HL-60 (cell line): ENCODE results near the gene TEDDM1.

ENCODE experiments used
- CTCF ChIP-seq: IDR thresholded peaks from one replicate; pipeline ENCODE4 v1.5.1; 2011; ENCODE audit warnings: low read length, control low read depth, inconsistent platforms; ENCODE audit not compliant: insufficient read depth
- POLR2AphosphoS5 ChIP-seq: IDR thresholded peaks from 2 replicates; pipeline ENCODE4 v1.6.1; 2012; ENCODE audit warnings: low read depth
- SPI1 ChIP-seq: IDR thresholded peaks from 2 replicates; pipeline ENCODE4 v1.6.1; 2012; ENCODE audit warnings: low read depth, mild to moderate bottlenecking, borderline replicate concordance

- TF ChIP-seq CTCF (no peak), SPI1 (peak; percentile 50), POLR2AphosphoS5 (no peak)
Measured at GRCh38 chr1:182410620-182411273, 10.3 kb upstream of the TEDDM1 start.
